Panc1 (cell line): ENCODE measurements around the gene MIPEP. TPM values are rescaled to one million over a fixed set of nuclear protein-coding genes. Genes with fewer than 3 reads are reported as not detected.

Source experiments
- ATAC-seq: fragments of 200-7000 bp; cut with Tn5 transposase; 2 replicates; pipeline ENCODE4 v1.9.1; 2020; ENCODE audit warnings: mild to moderate bottlenecking, moderate library complexity
- BruUV-seq: library from RNA; stranded (reverse); fragments of 400-500 nt; replicated peaks from 2 replicates; lab custom pipeline; 2021; lab: Mats Ljungman, UMichigan
- CTCF ChIA-PET: fragments of 300-600 bp; sonication (Branson Sonifier 250); formaldehyde crosslinking; loops from one replicate; lab custom pipeline; 2022; ENCODE audit warnings: antibody characterized with exemption; lab: Charles Lee
- POLR2A ChIA-PET: fragments of 300-600 bp; sonication (Branson Sonifier 250); formaldehyde crosslinking; loops from one replicate; lab custom pipeline; 2022; ENCODE audit warnings: antibody characterized with exemption; lab: Charles Lee
- DNase-seq: peaks from one replicate; pipeline ENCODE4 v3.0.0-alpha.2; 2010; ENCODE audit warnings: low read depth, low spot score
- H3K27ac ChIP-seq: 2 replicates; pipeline ENCODE4 v1.5.1; 2011; ENCODE audit warnings: mild to moderate bottlenecking, low read length, inconsistent platforms
- H3K27me3 ChIP-seq: fragments of 200-500 bp; sonication (Bioruptor generic); 2 replicates; pipeline ENCODE4 v1.6.0; 2014; ENCODE audit warnings: low read length, inconsistent platforms; ENCODE audit not compliant: control insufficient read depth, insufficient read depth
- H3K36me3 ChIP-seq: fragments of 200-500 bp; sonication (Bioruptor generic); 2 replicates; pipeline ENCODE4 v1.5.1; 2014; ENCODE audit warnings: inconsistent platforms, mild to moderate bottlenecking, low read length, moderate library complexity; ENCODE audit not compliant: control insufficient read depth, insufficient read depth
- H3K4me1 ChIP-seq: 2 replicates; pipeline ENCODE4 v1.5.1; 2011; ENCODE audit warnings: inconsistent platforms, mild to moderate bottlenecking, low read length, moderate library complexity; ENCODE audit not compliant: control insufficient read depth, insufficient read depth
- H3K4me3 ChIP-seq, 2 experiments: 2 replicates each; pipeline ENCODE4 v1.5.1; 2011 to 2012; ENCODE audit warnings: low read depth in 2 of 2, low read length in 2 of 2, mild to moderate bottlenecking in 2 of 2, inconsistent platforms in 1 of 2, moderate library complexity in 1 of 2
- H3K9me3 ChIP-seq: fragments of 200-500 bp; sonication (Bioruptor generic); 2 replicates; pipeline ENCODE4 v1.5.1; 2014; ENCODE audit warnings: low read depth, mild to moderate bottlenecking, inconsistent platforms, low read length, moderate library complexity; ENCODE audit not compliant: control insufficient read depth, insufficient read depth
- POLR2AphosphoS5 ChIP-seq: IDR thresholded peaks from 2 replicates; pipeline ENCODE4 v1.6.1; 2012; ENCODE audit warnings: mild to moderate bottlenecking, low read depth, low read length, moderate library complexity
- SIN3A ChIP-seq: IDR thresholded peaks from 2 replicates; pipeline ENCODE4 v1.6.1; 2012; ENCODE audit warnings: low read depth, mild to moderate bottlenecking, low read length, moderate library complexity, borderline replicate concordance; ENCODE audit not compliant: insufficient read depth
- TCF7L2 ChIP-seq: IDR thresholded peaks from 2 replicates; pipeline ENCODE4 v1.6.1; 2011; ENCODE audit warnings: mild to moderate bottlenecking, low read depth, low read length, inconsistent platforms
- in situ Hi-C: cut with HindIII; loops from 2 replicates; pipeline ENCODE4 v1.10.0; 2016; ENCODE audit warnings: low sequenced_read_pairs, low pct_unique_long_range_greater_than_20kb
- intact Hi-C: fragments of 100-400 bp; cut with micrococcal nuclease; formaldehyde crosslinking; loops from one replicate; pipeline ENCODE4 v1.10.0; 2022; ENCODE audit not compliant: unreplicated experiment
- total RNA-seq: library from RNA; stranded (reverse); gene quantifications from one replicate; pipeline ENCODE4 v1.2.1, GENCODE V29; 2021; ENCODE audit not compliant: unreplicated experiment
- TF ChIP-seq, protein P1 (sequence below): fragments of 450-650 bp; IDR thresholded peaks from 2 replicates; pipeline ENCODE4 v1.5.1; 2017; ENCODE audit warnings: mild to moderate bottlenecking
- TF ChIP-seq, protein P2 (sequence below), 2 experiments: IDR thresholded peaks; 2 replicates each; pipeline ENCODE4 v1.6.1; 2011 to 2012; ENCODE audit warnings: low read depth in 2 of 2, control low read depth in 1 of 2, low read length in 1 of 2, mild to moderate bottlenecking in 1 of 2, moderate library complexity in 1 of 2; ENCODE audit not compliant: insufficient read depth in 1 of 2

The MIPEP gene
- total RNA-seq, 1 experiment from 2014 or later, result 13.8 TPM

DNA sequence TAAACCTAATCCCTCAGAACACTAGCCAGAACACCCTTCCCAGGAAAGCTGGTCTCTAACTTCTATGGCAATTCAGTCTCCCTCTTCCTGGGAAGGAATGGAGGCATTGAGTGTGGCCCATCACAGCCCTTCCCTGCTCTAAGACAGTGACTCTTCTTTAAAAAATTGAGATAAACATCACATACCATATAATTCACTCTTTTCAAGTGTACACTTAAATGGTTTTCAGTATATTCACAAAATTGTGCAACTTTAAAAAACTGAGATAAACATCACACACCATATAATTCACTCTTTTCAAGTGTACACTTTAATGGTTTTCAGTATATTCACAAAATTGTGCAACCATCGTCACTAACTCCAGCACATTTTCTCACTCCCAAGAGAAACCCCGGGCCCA is 116.5 kb downstream of the MIPEP start:
- ATAC-seq (no peak), DNase-seq (no peak)
- no peaks in the 10 kb centered on the region for H3K9me3 ChIP-seq
- no peaks in the 10 kb centered on the region for H3K4me1 ChIP-seq
- H3K36me3 ChIP-seq, result no peaks in the 10 kb centered on the region
- no TSS peak for BruUV-seq
- in situ Hi-C loops, result no loop called here
- H3K27ac ChIP-seq, result no peak overlapping the region
- TF ChIP-seq SIN3A, result no peak
- TF ChIP-seq TCF7L2, result no peak
- no peak for TF ChIP-seq POLR2AphosphoS5
- TF ChIP-seq, protein P1, sequence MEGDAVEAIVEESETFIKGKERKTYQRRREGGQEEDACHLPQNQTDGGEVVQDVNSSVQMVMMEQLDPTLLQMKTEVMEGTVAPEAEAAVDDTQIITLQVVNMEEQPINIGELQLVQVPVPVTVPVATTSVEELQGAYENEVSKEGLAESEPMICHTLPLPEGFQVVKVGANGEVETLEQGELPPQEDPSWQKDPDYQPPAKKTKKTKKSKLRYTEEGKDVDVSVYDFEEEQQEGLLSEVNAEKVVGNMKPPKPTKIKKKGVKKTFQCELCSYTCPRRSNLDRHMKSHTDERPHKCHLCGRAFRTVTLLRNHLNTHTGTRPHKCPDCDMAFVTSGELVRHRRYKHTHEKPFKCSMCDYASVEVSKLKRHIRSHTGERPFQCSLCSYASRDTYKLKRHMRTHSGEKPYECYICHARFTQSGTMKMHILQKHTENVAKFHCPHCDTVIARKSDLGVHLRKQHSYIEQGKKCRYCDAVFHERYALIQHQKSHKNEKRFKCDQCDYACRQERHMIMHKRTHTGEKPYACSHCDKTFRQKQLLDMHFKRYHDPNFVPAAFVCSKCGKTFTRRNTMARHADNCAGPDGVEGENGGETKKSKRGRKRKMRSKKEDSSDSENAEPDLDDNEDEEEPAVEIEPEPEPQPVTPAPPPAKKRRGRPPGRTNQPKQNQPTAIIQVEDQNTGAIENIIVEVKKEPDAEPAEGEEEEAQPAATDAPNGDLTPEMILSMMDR, result no peak
- TF ChIP-seq, protein P2, sequence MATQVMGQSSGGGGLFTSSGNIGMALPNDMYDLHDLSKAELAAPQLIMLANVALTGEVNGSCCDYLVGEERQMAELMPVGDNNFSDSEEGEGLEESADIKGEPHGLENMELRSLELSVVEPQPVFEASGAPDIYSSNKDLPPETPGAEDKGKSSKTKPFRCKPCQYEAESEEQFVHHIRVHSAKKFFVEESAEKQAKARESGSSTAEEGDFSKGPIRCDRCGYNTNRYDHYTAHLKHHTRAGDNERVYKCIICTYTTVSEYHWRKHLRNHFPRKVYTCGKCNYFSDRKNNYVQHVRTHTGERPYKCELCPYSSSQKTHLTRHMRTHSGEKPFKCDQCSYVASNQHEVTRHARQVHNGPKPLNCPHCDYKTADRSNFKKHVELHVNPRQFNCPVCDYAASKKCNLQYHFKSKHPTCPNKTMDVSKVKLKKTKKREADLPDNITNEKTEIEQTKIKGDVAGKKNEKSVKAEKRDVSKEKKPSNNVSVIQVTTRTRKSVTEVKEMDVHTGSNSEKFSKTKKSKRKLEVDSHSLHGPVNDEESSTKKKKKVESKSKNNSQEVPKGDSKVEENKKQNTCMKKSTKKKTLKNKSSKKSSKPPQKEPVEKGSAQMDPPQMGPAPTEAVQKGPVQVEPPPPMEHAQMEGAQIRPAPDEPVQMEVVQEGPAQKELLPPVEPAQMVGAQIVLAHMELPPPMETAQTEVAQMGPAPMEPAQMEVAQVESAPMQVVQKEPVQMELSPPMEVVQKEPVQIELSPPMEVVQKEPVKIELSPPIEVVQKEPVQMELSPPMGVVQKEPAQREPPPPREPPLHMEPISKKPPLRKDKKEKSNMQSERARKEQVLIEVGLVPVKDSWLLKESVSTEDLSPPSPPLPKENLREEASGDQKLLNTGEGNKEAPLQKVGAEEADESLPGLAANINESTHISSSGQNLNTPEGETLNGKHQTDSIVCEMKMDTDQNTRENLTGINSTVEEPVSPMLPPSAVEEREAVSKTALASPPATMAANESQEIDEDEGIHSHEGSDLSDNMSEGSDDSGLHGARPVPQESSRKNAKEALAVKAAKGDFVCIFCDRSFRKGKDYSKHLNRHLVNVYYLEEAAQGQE (IDR thresholded peaks at IDR 0.05; ENCODE audit: insufficient read depth in 1 of 2, low read depth in 2 of 2, low read length in 1 of 2), result no peak
- ChIA-PET POLR2A (no interaction called here), CTCF (no interaction called here)
- no peak overlapping the region for H3K4me3 ChIP-seq
- H3K27me3 ChIP-seq, result no peaks in the 10 kb centered on the region
- intact Hi-C loops, result no loop called here

GRCh38 chr13:23771956-23772355 is 117.2 kb downstream of the MIPEP start:
- DNase-seq (no peak), ATAC-seq (no peak)
- no peaks in the 10 kb centered on the region for H3K27me3 ChIP-seq
- POLR2A ChIA-PET, result no interaction called here
- H3K27ac ChIP-seq, result no peak overlapping the region
- in situ Hi-C loops, result no loop called here
- TF ChIP-seq, protein P1, result no peak
- TF ChIP-seq POLR2AphosphoS5, result no peak
- TF ChIP-seq, protein P2 (IDR thresholded peaks at IDR 0.05; ENCODE audit: insufficient read depth in 1 of 2, low read depth in 2 of 2, low read length in 1 of 2), result no peak
- TF ChIP-seq TCF7L2, result no peak
- TF ChIP-seq SIN3A, result no peak
- intact Hi-C loops, result no loop called here
- no peak overlapping the region for H3K4me3 ChIP-seq
- CTCF ChIA-PET, result no interaction called here
- no TSS peak for BruUV-seq
- no peaks in the 10 kb centered on the region for H3K36me3 ChIP-seq
- H3K9me3 ChIP-seq, result no peaks in the 10 kb centered on the region
- no peaks in the 10 kb centered on the region for H3K4me1 ChIP-seq
